ENCODE data around the gene CSNK1A1L.

Gene CSNK1A1L

GRCh38 chr13:37139356-37139755 is 33.9 kb upstream of the CSNK1A1L start:
- no peak overlapping the region for H3K4me3 ChIP-seq (ENCODE audit: low read depth, low read length)
- no peak for TF ChIP-seq CTCF (IDR thresholded peaks at IDR 0.05; ENCODE audit: low read depth, low read length)

GRCh38 chr13:37138926-37139325 is 33.5 kb upstream of the CSNK1A1L start:
- TF ChIP-seq CTCF (IDR thresholded peaks at IDR 0.05; ENCODE audit: low read depth, low read length), result no peak
- no peak overlapping the region for H3K4me3 ChIP-seq (ENCODE audit: low read depth, low read length)

- no peak overlapping the region for H3K4me3 ChIP-seq (ENCODE audit: low read depth, low read length)
- no peak for TF ChIP-seq CTCF (IDR thresholded peaks at IDR 0.05; ENCODE audit: low read depth, low read length)
Observed at GRCh38 chr13:37138169-37138568, 32.7 kb upstream of the CSNK1A1L start.

GRCh38 chr13:37136633-37137032 is 31.2 kb upstream of the CSNK1A1L start:
- no peak for TF ChIP-seq CTCF (IDR thresholded peaks at IDR 0.05; ENCODE audit: low read depth, low read length)
- no peak overlapping the region for H3K4me3 ChIP-seq (ENCODE audit: low read depth, low read length)

GRCh38 chr13:37136187-37136586 is 30.7 kb upstream of the CSNK1A1L start:
- no peak overlapping the region for H3K4me3 ChIP-seq (ENCODE audit: low read depth, low read length)
- TF ChIP-seq CTCF (IDR thresholded peaks at IDR 0.05; ENCODE audit: low read depth, low read length), result no peak

GRCh38 chr13:37134411-37135041 is 29.1 kb upstream of the CSNK1A1L start:
- TF ChIP-seq CTCF (IDR thresholded peaks at IDR 0.05; ENCODE audit: low read depth, low read length), result no peak
- H3K4me3 ChIP-seq (ENCODE audit: low read depth, low read length), result no peak overlapping the region

- no peak overlapping the region for H3K4me3 ChIP-seq (ENCODE audit: low read depth, low read length)
- TF ChIP-seq CTCF (IDR thresholded peaks at IDR 0.05; ENCODE audit: low read depth, low read length), result no peak
Observed at GRCh38 chr13:37132211-37132610, 26.7 kb upstream of the CSNK1A1L start.
